Esophagus (tissue), 2 donors: Measurements from ENCODE around the gene FLAD1. TPM values are rescaled to one million over a fixed set of nuclear protein-coding genes. Genes with fewer than 3 reads are reported as not detected.

Source experiments
- H3K27ac ChIP-seq, 2 donors: one replicate each; pipeline ENCODE4 v1.5.1; 2013; ENCODE audit warnings: low read depth in 2 of 2, mild to moderate bottlenecking in 2 of 2, inconsistent platforms in 1 of 2, low read length in 1 of 2, moderate library complexity in 1 of 2
- H3K27me3 ChIP-seq, 2 donors: one replicate each; pipeline ENCODE4 v1.6.1; 2013; ENCODE audit warnings: low read length in 2 of 2, control low read depth in 1 of 2, mild to moderate bottlenecking in 1 of 2; ENCODE audit not compliant: insufficient read depth in 2 of 2, control insufficient read depth in 1 of 2
- H3K36me3 ChIP-seq, 2 donors: one replicate each; pipeline ENCODE4 v1.6.1; 2013; ENCODE audit warnings: low read length in 1 of 2; ENCODE audit not compliant: control insufficient read depth in 2 of 2, insufficient read depth in 2 of 2
- H3K4me1 ChIP-seq, 2 donors: one replicate each; pipeline ENCODE4 v1.6.1; 2013; ENCODE audit warnings: low read length in 1 of 2; ENCODE audit not compliant: control insufficient read depth in 2 of 2, insufficient read depth in 2 of 2
- H3K4me3 ChIP-seq, 2 donors: one replicate each; pipeline ENCODE4 v1.5.1; 2013; ENCODE audit warnings: low read length in 2 of 2, mild to moderate bottlenecking in 2 of 2, low read depth in 1 of 2, moderate library complexity in 1 of 2
- H3K9me3 ChIP-seq, 2 donors: one replicate each; pipeline ENCODE4 v1.6.1; 2013; ENCODE audit warnings: mild to moderate bottlenecking in 2 of 2, low read depth in 1 of 2, low read length in 1 of 2, moderate library complexity in 1 of 2; ENCODE audit not compliant: control insufficient read depth in 2 of 2, insufficient read depth in 1 of 2
- WGBS, 2 donors: extraction: QIAGEN DNeasy Blood & Tissue Kit; methylation state at CpG; one replicate each; pipeline ENCODE4 v1.1.7; 2013; 5-methylcytosine and 5-hydroxymethylcytosine counted together
- polyA plus RNA-seq, 2 donors: library from polyadenylated mRNA; stranded (reverse); fragments of 200-250 nt; gene quantifications; one replicate each; pipeline ENCODE4 v1.2.3, GENCODE V29; 2013
- donor health status: healthy with polysubstance abuse.
- donor health status: Bipolar disorder and iron deficiency.

FLAD1 gene
- 10 to 100 TPM; 27.1 TPM for polyA plus RNA-seq

GRCh38 chr1:154982897-154983648 is at the start of gene FLAD1:
Gene FLAD1, plus strand, starts transcription at chr1:154983344. Its CDS starts 351 bp downstream, at chr1:154983695.
- H3K36me3 ChIP-seq, result peaks cover 5 to 7% of the 10 kb centered on the region in 2 donors
- peak within 1 kb of the TSS; percentile 80 to 90 for H3K27ac ChIP-seq
- peak within 1 kb of the TSS; percentile 64 to 91 for H3K4me3 ChIP-seq
- no peaks in the 10 kb centered on the region for H3K9me3 ChIP-seq
- H3K4me1 ChIP-seq, result no peaks in the 10 kb centered on the region
- no peaks in the 10 kb centered on the region for H3K27me3 ChIP-seq
- WGBS, 2 donors, result 1% methylated on average over 26 of the region's 26 CpGs

- WGBS, 2 donors, result 96 to 99% methylated on average over 5 of the region's 5 CpGs
- Histone ChIP-seq H3K4me1 (peaks cover 4 to 7% of the 10 kb centered on the region in 2 donors), H3K27ac (no peak overlapping the region), H3K27me3 (no peaks in the 10 kb centered on the region), H3K9me3 (no peaks in the 10 kb centered on the region), H3K4me3 (no peak overlapping the region), H3K36me3 (peaks cover 0 to 3% of the 10 kb centered on the region in 2 donors)
These were observed 48.7 kb upstream of the FLAD1 start for GRCh38 chr1:154934358-154934948.

- Histone ChIP-seq H3K36me3 (peaks cover 0 to 3% of the 10 kb centered on the region in 2 donors), H3K4me3 (peak overlapping the region; percentile 61 to 62), H3K4me1 (peaks cover 9 to 12% of the 10 kb centered on the region in 2 donors), H3K9me3 (no peaks in the 10 kb centered on the region), H3K27ac (peak overlapping the region; percentile 99 to 100), H3K27me3 (no peaks in the 10 kb centered on the region)
- WGBS, 2 donors, result 29 to 31% methylated on average over 27 of the region's 27 CpGs
These were observed 47.2 kb upstream of the FLAD1 start for GRCh38 chr1:154935749-154936554.

GRCh38 chr1:154936555-154937084 is 46.5 kb upstream of the FLAD1 start, which contains the start of gene PMVK:
Gene PMVK, minus strand, starts transcription at chr1:154936719. Its CDS starts 34 bp downstream, at chr1:154936685.
- peak within 1 kb of the TSS; percentile 61 to 62 for H3K4me3 ChIP-seq
- no peaks in the 10 kb centered on the region for H3K9me3 ChIP-seq
- peak within 1 kb of the TSS; percentile 99 to 100 for H3K27ac ChIP-seq
- 0 to 1% methylated on average over 45 of the region's 45 CpGs for WGBS, 2 donors
- no peaks in the 10 kb centered on the region for H3K27me3 ChIP-seq
- H3K36me3 ChIP-seq, result peaks cover 0 to 3% of the 10 kb centered on the region in 2 donors
- peaks cover 9 to 17% of the 10 kb centered on the region in 2 donors for H3K4me1 ChIP-seq

GRCh38 chr1:154937085-154937987 is 45.8 kb upstream of the FLAD1 start:
- WGBS, 2 donors, result 0 to 1% methylated on average over 36 of the region's 36 CpGs
- H3K4me1 ChIP-seq, result peaks cover 12 to 20% of the 10 kb centered on the region in 2 donors
- peak overlapping the region; percentile 61 to 62 for H3K4me3 ChIP-seq

GRCh38 chr1:154937988-154938386 is 45.2 kb upstream of the FLAD1 start:
- Histone ChIP-seq H3K27me3 (no peaks in the 10 kb centered on the region), H3K27ac (peak overlapping the region; percentile 99 to 100), H3K9me3 (no peaks in the 10 kb centered on the region), H3K36me3 (no peaks in the 10 kb centered on the region), H3K4me3 (peak overlapping the region in 1 of 2 donors; percentile 62), H3K4me1 (peaks cover 12 to 20% of the 10 kb centered on the region in 2 donors)
- WGBS, 2 donors, result 64 to 66% methylated on average over 8 of the region's 8 CpGs

More at GRCh38 chr1:154937085-154937987, 45.8 kb upstream of the FLAD1 start:
- Histone ChIP-seq H3K27me3 (no peaks in the 10 kb centered on the region), H3K9me3 (no peaks in the 10 kb centered on the region), H3K36me3 (no peaks in the 10 kb centered on the region), H3K27ac (peak overlapping the region; percentile 99 to 100)

DNA sequence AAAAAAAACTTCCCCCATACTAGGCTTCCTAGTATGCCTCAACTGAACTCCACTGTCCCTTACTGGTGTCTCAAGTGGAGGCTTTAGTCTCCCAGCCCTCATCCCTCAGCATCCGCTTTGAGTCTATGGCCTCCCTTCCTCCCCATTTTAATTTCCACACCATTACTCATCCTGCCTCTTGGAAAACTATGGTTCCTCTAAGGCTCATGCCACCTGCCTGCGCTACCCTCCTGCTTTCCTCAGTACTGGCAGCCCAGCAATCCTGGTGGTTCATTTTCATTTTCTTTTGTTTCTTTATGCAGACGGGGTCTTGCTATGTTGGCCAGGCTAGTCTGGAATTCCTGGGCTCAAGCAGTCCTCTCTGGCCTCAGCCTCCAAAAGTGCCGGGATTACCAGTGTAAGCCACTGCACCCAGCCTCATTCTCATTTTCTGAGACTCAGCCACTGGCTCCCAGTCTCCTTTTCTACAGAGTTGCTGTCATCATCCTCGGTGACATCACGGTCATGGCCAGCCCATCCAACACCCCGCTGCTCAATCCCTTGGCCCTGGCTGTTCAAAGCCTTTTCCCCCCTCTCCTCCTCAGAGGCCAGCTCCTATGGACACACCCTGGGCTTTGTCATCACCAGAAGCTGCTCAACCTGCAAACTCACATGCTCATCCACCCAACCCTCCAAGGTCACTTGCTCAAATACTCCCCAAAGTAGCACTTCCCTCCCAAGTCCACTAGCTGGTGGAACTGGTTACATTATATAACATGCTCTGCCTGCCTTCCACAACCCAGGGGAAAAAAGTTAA is 44.3 kb upstream of the FLAD1 start:
- peaks cover 12 to 20% of the 10 kb centered on the region in 2 donors for H3K4me1 ChIP-seq
- H3K27me3 ChIP-seq, result no peaks in the 10 kb centered on the region
- H3K36me3 ChIP-seq, result no peaks in the 10 kb centered on the region

DNA sequence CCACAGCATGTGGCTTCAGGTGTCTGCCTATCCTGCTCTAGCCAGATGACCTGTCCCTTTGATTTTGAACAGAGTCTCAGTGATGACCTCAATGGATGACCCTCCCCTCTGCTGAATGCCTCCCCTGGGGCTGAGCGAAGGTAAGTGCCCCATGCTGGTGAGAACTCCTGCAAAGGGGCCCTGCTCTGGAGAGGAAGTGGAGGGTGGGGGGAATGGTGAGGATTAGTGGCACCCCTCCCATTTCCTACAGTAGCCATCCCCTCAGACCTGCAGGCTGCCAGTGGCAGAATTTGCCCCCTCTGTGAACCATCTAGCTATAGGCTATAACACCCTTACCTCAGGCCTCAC is 43.0 kb upstream of the FLAD1 start:
- WGBS, 2 donors, result 80 to 82% methylated on average over 1 of the region's 1 CpG
- Histone ChIP-seq H3K4me1 (peaks cover 10 to 20% of the 10 kb centered on the region in 2 donors), H3K4me3 (no peak overlapping the region), H3K36me3 (no peaks in the 10 kb centered on the region), H3K9me3 (no peaks in the 10 kb centered on the region), H3K27me3 (no peaks in the 10 kb centered on the region), H3K27ac (peak overlapping the region; percentile 42 to 100)

More for the DNA sequence above, 44.3 kb upstream of the FLAD1 start:
- H3K27ac ChIP-seq, result peak overlapping the region; percentile 99 to 100
- H3K4me3 ChIP-seq, result no peak overlapping the region
- no peaks in the 10 kb centered on the region for H3K9me3 ChIP-seq
- WGBS, 2 donors, result 85 to 93% methylated on average over 7 of the region's 7 CpGs
